SK-N-MC (cell line): ENCODE results near the gene FANCE.

Experiments used
- DNase-seq: peaks from one replicate; pipeline ENCODE4 v3.0.0-alpha.2; 2011; ENCODE audit warnings: low read depth, low spot score
- H3K27ac ChIP-seq: fragments of 200-600 bp; sonication (generic); 2 replicates; pipeline ENCODE4 v1.5.1; 2016; ENCODE audit warnings: mixed run types
- H3K36me3 ChIP-seq: fragments of 200-600 bp; sonication (generic); 2 replicates; pipeline ENCODE4 v1.6.1; 2017; ENCODE audit warnings: antibody characterized with exemption, low read length, mixed read lengths; ENCODE audit not compliant: insufficient read depth
- H3K4me3 ChIP-seq: fragments of 200-600 bp; sonication (generic); 2 replicates; pipeline ENCODE4 v1.5.1; 2016
- H3K9ac ChIP-seq: fragments of 200-600 bp; sonication (generic); 2 replicates; pipeline ENCODE4 v1.8.0; 2017; ENCODE audit warnings: mixed run types, mixed read lengths; ENCODE audit not compliant: insufficient read length
- H3K9me3 ChIP-seq: fragments of 200-600 bp; sonication (generic); 2 replicates; pipeline ENCODE4 v1.6.1; 2017; ENCODE audit warnings: low read depth, mild to moderate bottlenecking, antibody characterized with exemption, low read length, moderate library complexity, mixed read lengths
- EZH2 ChIP-seq: fragments of 200-600 bp; sonication (generic); IDR thresholded peaks from one replicate; pipeline ENCODE4 v1.6.1; 2017; ENCODE audit warnings: antibody characterized with exemption
- FOXP2 ChIP-seq: optimal IDR thresholded peaks from 2 replicates; pipeline ENCODE3; 2011; ENCODE audit warnings: mild to moderate bottlenecking, moderate library complexity; ENCODE audit not compliant: insufficient read depth; ENCODE audit errors: extremely low read length, control extremely low read depth
- POLR2AphosphoS5 ChIP-seq: IDR thresholded peaks from 2 replicates; pipeline ENCODE4 v1.6.1; 2012; ENCODE audit warnings: mild to moderate bottlenecking, low read depth, low read length, borderline replicate concordance

FANCE gene

GRCh38 chr6:35415065-35415891, 36.9 kb upstream of the FANCE start:
- TF ChIP-seq FOXP2, result no peak
- no peak overlapping the region for H3K27ac ChIP-seq
- DNase-seq, result no peak
- no peak overlapping the region for H3K9ac ChIP-seq
- no peaks in the 10 kb centered on the region for H3K9me3 ChIP-seq
- H3K36me3 ChIP-seq, result no peaks in the 10 kb centered on the region
- no peak overlapping the region for H3K4me3 ChIP-seq

DNA sequence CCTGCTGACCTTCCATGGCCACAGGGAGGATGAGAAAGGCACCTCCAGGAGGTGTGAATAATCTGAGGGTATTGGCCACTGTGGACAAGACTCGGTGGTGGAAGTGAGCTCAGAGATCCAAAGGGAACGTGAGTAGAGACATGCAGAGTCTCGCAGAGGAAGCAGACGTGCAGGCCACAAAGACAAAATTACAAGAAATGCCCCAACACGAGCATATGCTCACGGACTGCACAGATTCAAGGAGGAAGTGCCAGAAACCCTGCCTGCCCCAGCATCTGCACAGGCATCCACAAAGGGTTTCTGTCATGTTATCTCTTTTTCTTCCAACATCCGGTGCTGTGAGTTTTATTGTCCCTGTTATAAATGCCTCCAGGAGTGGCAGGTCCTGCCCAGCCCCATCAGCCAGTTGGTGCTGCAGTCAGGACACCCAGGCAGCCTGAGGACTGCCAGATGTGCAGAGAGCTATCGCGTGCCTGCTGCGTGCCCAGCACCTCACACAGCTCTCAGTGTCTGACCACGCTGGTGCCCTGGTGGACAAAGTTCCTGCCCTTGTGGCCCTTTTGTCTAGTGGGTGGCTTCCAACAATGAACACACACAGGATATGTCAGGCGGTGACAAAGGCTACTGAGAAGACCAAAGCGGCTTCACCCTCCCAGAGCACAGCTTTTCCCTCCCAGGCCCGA, 34.0 kb upstream of the FANCE start:
- TF ChIP-seq POLR2AphosphoS5 (no peak), FOXP2 (no peak), EZH2 (no peak)
- Histone ChIP-seq H3K9ac (no peak overlapping the region), H3K4me3 (no peak overlapping the region), H3K9me3 (no peaks in the 10 kb centered on the region), H3K36me3 (no peaks in the 10 kb centered on the region), H3K27ac (no peak overlapping the region)
- DNase-seq, result no peak

DNA sequence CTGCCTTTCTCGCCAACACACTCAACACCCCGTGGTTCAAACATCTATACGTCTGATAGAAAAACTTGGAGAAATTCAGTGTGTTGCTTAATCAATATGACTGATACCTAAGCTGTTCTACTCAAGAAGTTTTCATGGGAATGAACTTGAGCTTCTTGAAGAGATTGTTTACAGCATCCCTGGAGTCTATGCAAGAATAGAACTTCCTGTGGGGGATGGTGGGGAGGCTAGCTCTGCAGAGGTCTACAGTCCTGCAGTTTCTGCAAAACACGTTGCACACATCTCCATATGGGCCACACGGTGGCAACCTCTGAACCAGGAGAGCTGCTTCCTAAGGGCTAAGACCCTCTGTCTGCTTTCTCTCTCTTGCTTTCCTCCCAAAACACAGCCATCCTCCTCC, 32.7 kb upstream of the FANCE start:
- TF ChIP-seq FOXP2, result no peak
- TF ChIP-seq EZH2, result no peak
- no peak for TF ChIP-seq POLR2AphosphoS5
- Histone ChIP-seq H3K27ac (no peak overlapping the region), H3K9ac (no peak overlapping the region), H3K4me3 (no peak overlapping the region), H3K9me3 (no peaks in the 10 kb centered on the region), H3K36me3 (no peaks in the 10 kb centered on the region)
- no peak for DNase-seq

- H3K4me3 ChIP-seq, result no peak overlapping the region
- H3K9ac ChIP-seq, result no peak overlapping the region
- no peaks in the 10 kb centered on the region for H3K36me3 ChIP-seq
- DNase-seq, result no peak
- H3K9me3 ChIP-seq, result no peaks in the 10 kb centered on the region
- no peak overlapping the region for H3K27ac ChIP-seq
- TF ChIP-seq POLR2AphosphoS5, result no peak
- TF ChIP-seq EZH2, result no peak
- TF ChIP-seq FOXP2, result no peak
These were observed 32.2 kb upstream of the FANCE start for GRCh38 chr6:35419961-35420360.

DNA sequence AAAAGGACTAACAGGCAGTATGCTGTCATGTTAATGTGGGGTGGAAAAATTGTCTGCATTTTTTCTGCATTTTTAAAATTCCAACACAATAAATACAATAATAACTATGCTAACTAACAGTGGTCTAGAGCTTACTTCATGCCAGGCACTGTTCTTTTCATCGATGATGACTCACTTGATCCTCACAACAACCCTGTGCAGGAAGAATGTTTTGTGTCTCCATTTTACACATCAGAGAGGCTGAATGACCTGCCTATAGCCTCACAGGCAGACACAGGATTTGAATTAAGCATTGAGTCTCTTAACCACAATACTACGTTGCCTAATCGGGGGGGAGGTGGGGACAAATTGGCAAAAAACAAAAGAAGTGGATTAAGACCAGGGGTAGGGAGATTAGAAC, 26.9 kb upstream of the FANCE start:
- Histone ChIP-seq H3K36me3 (no peaks in the 10 kb centered on the region), H3K4me3 (no peak overlapping the region), H3K27ac (peak overlapping the region; percentile 70), H3K9me3 (peaks cover 4% of the 10 kb centered on the region; the same call in 1 of the 2 replicates), H3K9ac (no peak overlapping the region)
- no peak for TF ChIP-seq EZH2
- no peak for TF ChIP-seq FOXP2
- TF ChIP-seq POLR2AphosphoS5, result no peak
- peak; percentile 3 for DNase-seq

GRCh38 chr6:35426074-35426473, 26.1 kb upstream of the FANCE start:
- Histone ChIP-seq H3K27ac (no peak overlapping the region), H3K4me3 (no peak overlapping the region), H3K36me3 (no peaks in the 10 kb centered on the region), H3K9me3 (peaks cover 4% of the 10 kb centered on the region; the same call in 1 of the 2 replicates), H3K9ac (no peak overlapping the region)
- DNase-seq, result no peak
- TF ChIP-seq FOXP2 (no peak), POLR2AphosphoS5 (no peak), EZH2 (no peak)

DNA sequence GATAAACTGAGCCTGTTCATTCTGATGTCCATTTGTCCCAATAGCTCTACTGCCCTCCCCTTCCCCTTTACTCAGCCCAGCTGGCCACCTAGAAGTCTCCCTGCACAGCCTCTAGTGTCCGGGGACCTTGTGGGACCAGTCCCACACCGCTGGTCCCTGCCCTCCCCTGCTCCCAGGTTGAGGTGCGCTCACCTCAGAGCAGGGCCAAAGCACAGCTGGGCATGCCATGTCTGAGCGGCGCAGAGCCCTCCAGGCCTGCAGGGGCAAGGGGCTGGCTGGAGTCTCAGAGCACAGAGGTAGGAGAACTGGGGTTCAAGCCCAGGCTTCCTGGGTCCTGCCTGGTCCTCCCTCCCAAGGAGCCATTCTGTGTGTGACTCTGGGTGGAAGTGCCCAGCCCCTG, 24.7 kb upstream of the FANCE start:
- Histone ChIP-seq H3K36me3 (no peaks in the 10 kb centered on the region), H3K9ac (no peak overlapping the region)

GRCh38 chr6:35427851-35428321, 24.3 kb upstream of the FANCE start:
- no peak for DNase-seq
- TF ChIP-seq FOXP2, result no peak
- no peak overlapping the region for H3K27ac ChIP-seq
- H3K4me3 ChIP-seq, result no peak overlapping the region
- H3K36me3 ChIP-seq, result no peaks in the 10 kb centered on the region
- H3K9ac ChIP-seq, result no peak overlapping the region
- H3K9me3 ChIP-seq, result peaks cover 4% of the 10 kb centered on the region; the same call in 1 of the 2 replicates

More for the DNA sequence above, 24.7 kb upstream of the FANCE start:
- peaks cover 4% of the 10 kb centered on the region; the same call in 1 of the 2 replicates for H3K9me3 ChIP-seq
- H3K27ac ChIP-seq, result no peak overlapping the region
- DNase-seq, result no peak
- TF ChIP-seq POLR2AphosphoS5, result no peak
- TF ChIP-seq FOXP2, result no peak
- TF ChIP-seq EZH2, result no peak
- H3K4me3 ChIP-seq, result no peak overlapping the region

DNA sequence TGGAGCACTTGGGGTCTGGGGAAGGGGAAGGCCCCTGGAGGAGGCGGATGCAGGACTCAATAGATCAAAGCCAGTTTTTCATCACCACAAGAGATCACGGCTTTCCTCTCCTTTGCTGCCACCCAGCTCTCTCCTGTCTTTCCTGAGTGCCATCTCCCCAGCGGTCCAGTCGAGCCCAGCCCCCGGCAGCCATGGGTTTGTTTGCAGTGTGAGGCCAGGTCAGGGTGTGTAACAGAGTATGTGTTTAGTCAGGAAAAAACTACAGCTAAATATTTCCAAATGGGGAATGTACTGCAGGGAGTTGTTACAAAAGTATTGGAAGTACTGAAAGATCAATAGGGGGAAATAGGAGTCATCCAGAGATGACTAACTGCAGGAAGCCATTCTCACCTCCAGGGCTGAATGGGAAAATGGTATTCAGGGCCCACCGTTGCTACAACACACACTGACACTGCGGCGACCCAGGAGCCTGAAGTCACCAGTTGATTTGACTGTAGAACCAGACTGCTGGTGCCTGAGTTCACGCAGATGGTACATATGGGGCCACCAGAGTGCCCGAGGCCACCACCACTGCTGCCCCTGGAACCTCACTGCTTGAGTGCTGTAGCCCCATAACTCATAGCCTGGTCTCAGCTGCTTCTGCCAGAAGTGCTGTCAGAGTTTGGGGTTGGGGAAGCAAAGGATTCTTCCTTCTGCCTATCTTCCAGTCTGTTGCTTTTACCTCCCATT, 23.6 kb upstream of the FANCE start:
- peaks cover 4% of the 10 kb centered on the region; the same call in 1 of the 2 replicates for H3K9me3 ChIP-seq
- no peak overlapping the region for H3K4me3 ChIP-seq
- H3K36me3 ChIP-seq, result no peaks in the 10 kb centered on the region
- no peak for TF ChIP-seq EZH2
- no peak for TF ChIP-seq POLR2AphosphoS5
- no peak for TF ChIP-seq FOXP2
- no peak overlapping the region for H3K9ac ChIP-seq
- no peak overlapping the region for H3K27ac ChIP-seq
- DNase-seq, result no peak
